ENCODE data around the gene CHMP2A. TPM values are rescaled to one million over a fixed set of nuclear protein-coding genes. Genes with fewer than 3 reads are reported as not detected.

CHMP2A gene
- total RNA-seq, 2 experiments from 2014 or later, result 60.5 to 62.4 TPM

DNA sequence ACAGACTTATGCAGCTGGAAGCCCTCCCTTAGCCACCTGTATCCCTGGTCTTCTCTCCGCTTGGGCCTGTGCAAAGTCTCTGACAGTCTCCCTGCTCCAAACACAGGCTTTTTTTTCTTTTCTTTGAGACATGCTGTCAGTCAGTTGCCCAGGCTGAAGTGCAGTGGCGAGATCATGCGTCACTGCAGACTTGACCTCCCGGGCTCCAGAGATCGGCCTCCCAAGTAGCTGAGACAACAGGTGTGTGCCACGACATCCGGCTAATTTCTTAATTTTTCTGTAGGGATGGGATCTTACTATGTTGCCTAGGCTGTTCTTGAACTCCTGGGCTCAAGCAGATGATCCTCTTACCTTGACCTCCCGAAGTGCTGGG is 16.7 kb upstream of the CHMP2A start:
- ChIA-PET CTCF (interaction anchor here (2.5 kb wide), 1 partner anchor 51 kb away, joined by 13 read pairs; the partner anchor contains the start of gene ZBTB45), POLR2A (interaction anchor here (1.0 to 3.2 kb wide), 4 partner anchors 10 to 52 kb away, joined by 4 to 63 read pairs (median 24); partner anchors contain the start of genes CHMP2A, TRIM28, UBE2M and ZBTB45)
- peaks cover 49% of the 10 kb centered on the region for H3K4me1 ChIP-seq (ENCODE audit: insufficient read depth, low read length)
- Mint-ChIP-seq H3K36me3 (ENCODE audit: low read depth) (peaks cover 23% of the 10 kb centered on the region), H3K27me3 (no peaks in the 10 kb centered on the region), H3K4me1 (ENCODE audit: low read depth) (peaks cover 36% of the 10 kb centered on the region), H3K4me3 (peak overlapping the region; percentile 92), H3K27ac (peak overlapping the region; percentile 96), H3K9me3 (no peaks in the 10 kb centered on the region)
- intact Hi-C loops (cut with DNase I, micrococcal nuclease), result no loop called here
- TF ChIP-seq, protein P1, sequence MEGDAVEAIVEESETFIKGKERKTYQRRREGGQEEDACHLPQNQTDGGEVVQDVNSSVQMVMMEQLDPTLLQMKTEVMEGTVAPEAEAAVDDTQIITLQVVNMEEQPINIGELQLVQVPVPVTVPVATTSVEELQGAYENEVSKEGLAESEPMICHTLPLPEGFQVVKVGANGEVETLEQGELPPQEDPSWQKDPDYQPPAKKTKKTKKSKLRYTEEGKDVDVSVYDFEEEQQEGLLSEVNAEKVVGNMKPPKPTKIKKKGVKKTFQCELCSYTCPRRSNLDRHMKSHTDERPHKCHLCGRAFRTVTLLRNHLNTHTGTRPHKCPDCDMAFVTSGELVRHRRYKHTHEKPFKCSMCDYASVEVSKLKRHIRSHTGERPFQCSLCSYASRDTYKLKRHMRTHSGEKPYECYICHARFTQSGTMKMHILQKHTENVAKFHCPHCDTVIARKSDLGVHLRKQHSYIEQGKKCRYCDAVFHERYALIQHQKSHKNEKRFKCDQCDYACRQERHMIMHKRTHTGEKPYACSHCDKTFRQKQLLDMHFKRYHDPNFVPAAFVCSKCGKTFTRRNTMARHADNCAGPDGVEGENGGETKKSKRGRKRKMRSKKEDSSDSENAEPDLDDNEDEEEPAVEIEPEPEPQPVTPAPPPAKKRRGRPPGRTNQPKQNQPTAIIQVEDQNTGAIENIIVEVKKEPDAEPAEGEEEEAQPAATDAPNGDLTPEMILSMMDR (IDR thresholded peaks at IDR 0.05), result no peak
- peak in 1 of 14 experiments; percentile 12 for DNase-seq
- ATAC-seq (ENCODE audit: poor library complexity), result no peak
- no peaks in the 10 kb centered on the region for H3K27me3 ChIP-seq (ENCODE audit: control insufficient read depth in 1 of 2, insufficient read depth in 2 of 2, low read length in 2 of 2)
- no peak overlapping the region for H3K27ac ChIP-seq (ENCODE audit: low read depth in 1 of 2, low read length in 2 of 2)
- no peak overlapping the region for H3K4me3 ChIP-seq (ENCODE audit: low read length)
- no peaks in the 10 kb centered on the region for H3K9me3 ChIP-seq (ENCODE audit: control insufficient read depth in 1 of 2, insufficient read depth in 1 of 2, low read length in 2 of 2)
- peaks cover 24% of the 10 kb centered on the region for H3K36me3 ChIP-seq (ENCODE audit: insufficient read depth, low read length)

- no peaks in the 10 kb centered on the region for H3K9me3 ChIP-seq (ENCODE audit: control insufficient read depth in 1 of 2, insufficient read depth in 1 of 2, low read length in 2 of 2)
- no peaks in the 10 kb centered on the region for H3K9me3 Mint-ChIP-seq
- H3K27me3 ChIP-seq (ENCODE audit: control insufficient read depth in 1 of 2, insufficient read depth in 2 of 2, low read length in 2 of 2), result no peaks in the 10 kb centered on the region
- peak in 1 of 14 experiments; percentile 32 for DNase-seq
- no peak for ATAC-seq (ENCODE audit: poor library complexity)
- ChIA-PET CTCF (no interaction called here), POLR2A (interaction anchor here (1.0 to 3.2 kb wide), 4 partner anchors 9 to 51 kb away, joined by 4 to 63 read pairs (median 24); partner anchors contain the start of genes CHMP2A, TRIM28, UBE2M and ZBTB45)
- H3K27ac Mint-ChIP-seq, result no peak overlapping the region
- H3K4me3 ChIP-seq (ENCODE audit: low read length), result no peak overlapping the region
- peaks cover 34% of the 10 kb centered on the region for H3K4me1 Mint-ChIP-seq (ENCODE audit: low read depth)
- peaks cover 24% of the 10 kb centered on the region for H3K36me3 ChIP-seq (ENCODE audit: insufficient read depth, low read length)
- TF ChIP-seq, protein P1 (IDR thresholded peaks at IDR 0.05), result no peak
- peaks cover 48% of the 10 kb centered on the region for H3K4me1 ChIP-seq (ENCODE audit: insufficient read depth, low read length)
- no peak overlapping the region for H3K4me3 Mint-ChIP-seq
- no peaks in the 10 kb centered on the region for H3K27me3 Mint-ChIP-seq
- H3K27ac ChIP-seq (ENCODE audit: low read depth in 1 of 2, low read length in 2 of 2), result no peak overlapping the region
- H3K36me3 Mint-ChIP-seq (ENCODE audit: low read depth), result peaks cover 23% of the 10 kb centered on the region
- intact Hi-C loops (cut with DNase I, micrococcal nuclease), result no loop called here
These were observed 16.1 kb upstream of the CHMP2A start for GRCh38 chr19:58570770-58571574.

DNA sequence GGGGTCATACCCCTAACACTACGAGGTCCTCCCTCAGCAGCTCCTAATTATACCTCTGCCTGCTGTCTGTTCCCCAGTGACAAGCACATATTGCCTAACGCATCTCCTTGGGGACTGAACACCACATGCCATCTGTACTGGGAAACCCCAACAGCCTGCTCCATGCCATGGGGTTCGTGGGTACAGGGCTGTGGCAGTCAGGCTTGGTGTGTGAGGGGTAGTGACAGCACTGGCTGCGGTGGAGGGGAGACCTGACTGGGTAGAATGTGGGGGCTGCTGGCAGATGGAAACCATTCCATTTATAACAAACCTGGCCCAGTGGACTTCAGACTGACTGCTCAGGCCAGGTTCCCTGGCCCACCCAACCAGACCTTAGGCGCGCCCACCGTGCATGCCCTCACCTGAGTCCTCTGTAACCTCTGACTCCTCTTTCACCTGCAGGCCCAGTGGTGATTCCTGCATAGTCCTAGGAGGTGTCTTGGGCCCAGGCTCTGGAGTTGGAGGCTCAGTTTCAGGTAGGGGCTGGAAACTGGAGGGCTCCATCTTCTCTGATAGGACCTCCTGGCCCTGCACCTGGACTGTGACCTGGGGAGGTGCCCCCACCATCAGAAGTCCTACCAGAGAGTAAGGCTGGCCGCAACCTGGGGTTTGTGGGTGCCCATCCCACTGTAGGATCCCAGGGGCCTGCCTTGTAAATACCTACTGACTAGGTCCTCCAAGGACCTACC is 15.2 kb upstream of the CHMP2A start:
- TF ChIP-seq, protein P1 (IDR thresholded peaks at IDR 0.05), result no peak
- Mint-ChIP-seq H3K4me1 (ENCODE audit: low read depth) (peaks cover 30% of the 10 kb centered on the region), H3K36me3 (ENCODE audit: low read depth) (peaks cover 23% of the 10 kb centered on the region), H3K27ac (no peak overlapping the region), H3K27me3 (no peaks in the 10 kb centered on the region), H3K9me3 (no peaks in the 10 kb centered on the region), H3K4me3 (no peak overlapping the region)
- no peak for ATAC-seq (ENCODE audit: poor library complexity)
- ChIA-PET CTCF (no interaction called here), POLR2A (interaction anchor here (3.2 kb wide), 2 partner anchors 9 to 51 kb away, joined by 27 to 63 read pairs; partner anchors contain the start of genes UBE2M and ZBTB45)
- Histone ChIP-seq H3K4me1 (ENCODE audit: insufficient read depth, low read length) (peaks cover 39% of the 10 kb centered on the region), H3K27me3 (ENCODE audit: control insufficient read depth in 1 of 2, insufficient read depth in 2 of 2, low read length in 2 of 2) (no peaks in the 10 kb centered on the region), H3K9me3 (ENCODE audit: control insufficient read depth in 1 of 2, insufficient read depth in 1 of 2, low read length in 2 of 2) (no peaks in the 10 kb centered on the region), H3K4me3 (ENCODE audit: low read length) (no peak overlapping the region), H3K27ac (ENCODE audit: low read depth in 1 of 2, low read length in 2 of 2) (no peak overlapping the region), H3K36me3 (ENCODE audit: insufficient read depth, low read length) (peaks cover 24% of the 10 kb centered on the region)
- DNase-seq, result peak in 1 of 14 experiments; percentile 27
- intact Hi-C loops (cut with DNase I, micrococcal nuclease), result no loop called here
